GM23338 (cell line): ENCODE results near the gene WDR33. TPM values are rescaled to one million over a fixed set of nuclear protein-coding genes. Genes with fewer than 3 reads are reported as not detected.

Experiments used
- ATAC-seq: fragments of 200-7000 bp; cut with Tn5 transposase; 3 replicates; pipeline ENCODE4 v1.9.1; 2020
- DNase-seq: peaks from one replicate; pipeline ENCODE4 v3.0.0-alpha.2; 2015; ENCODE audit warnings: low spot score
- H2AFZ ChIP-seq: fragments of 200-600 bp; sonication (generic); 2 replicates; pipeline ENCODE4 v1.8.0; 2016; ENCODE audit warnings: antibody characterized with exemption, mild to moderate bottlenecking, moderate library complexity
- H3F3A ChIP-seq: fragments of 200-600 bp; sonication (generic); replicated peaks from 2 replicates; pipeline ENCODE4 v1.8.0; 2017; ENCODE audit warnings: antibody characterized with exemption, mixed run types, low read depth
- H3K27ac ChIP-seq: fragments of 200-600 bp; sonication (generic); 2 replicates; pipeline ENCODE4 v1.6.1; 2016; ENCODE audit warnings: low read depth
- H3K27me3 ChIP-seq: fragments of 200-600 bp; sonication (generic); 2 replicates; pipeline ENCODE4 v1.8.0; 2016; ENCODE audit warnings: mild to moderate bottlenecking, mixed run types, moderate library complexity; ENCODE audit not compliant: insufficient read depth
- H3K36me3 ChIP-seq: fragments of 200-600 bp; sonication (generic); 2 replicates; pipeline ENCODE4 v1.8.0; 2016; ENCODE audit warnings: mild to moderate bottlenecking; ENCODE audit not compliant: insufficient read depth
- H3K4me1 ChIP-seq: fragments of 200-600 bp; sonication (generic); 2 replicates; pipeline ENCODE4 v1.8.0; 2016; ENCODE audit warnings: mild to moderate bottlenecking, moderate library complexity; ENCODE audit not compliant: insufficient read depth
- H3K4me2 ChIP-seq: fragments of 200-600 bp; sonication (generic); 2 replicates; pipeline ENCODE4 v1.7.1; 2017; ENCODE audit warnings: mixed run types
- H3K4me3 ChIP-seq: fragments of 200-600 bp; sonication (generic); 2 replicates; pipeline ENCODE4 v1.6.1; 2016; ENCODE audit warnings: mixed run types
- H3K79me2 ChIP-seq: fragments of 200-600 bp; sonication (generic); replicated peaks from 2 replicates; pipeline ENCODE4 v1.8.0; 2017; ENCODE audit warnings: mild to moderate bottlenecking; ENCODE audit not compliant: insufficient read depth
- H3K9me2 ChIP-seq: fragments of 200-600 bp; sonication (generic); 2 replicates; pipeline ENCODE4 v1.8.0; 2017; ENCODE audit not compliant: insufficient read depth
- H4K20me1 ChIP-seq: fragments of 200-600 bp; sonication (generic); replicated peaks from 2 replicates; pipeline ENCODE4 v1.8.0; 2017; ENCODE audit warnings: mild to moderate bottlenecking; ENCODE audit not compliant: insufficient read depth
- H3K27ac Mint-ChIP-seq: 2 replicates; pipeline ENCODE4 v1.8.0; 2020; ENCODE audit warnings: inconsistent platforms, mild to moderate bottlenecking, moderate library complexity, mixed read lengths
- H3K27me3 Mint-ChIP-seq: 3 replicates; pipeline ENCODE4 v1.8.0; 2022; ENCODE audit warnings: low read depth, mild to moderate bottlenecking, moderate library complexity, mixed read lengths, inconsistent platforms; ENCODE audit not compliant: insufficient read depth, poor library complexity
- H3K36me3 Mint-ChIP-seq: 3 replicates; pipeline ENCODE4 v1.8.0; 2021; ENCODE audit warnings: low read depth, mild to moderate bottlenecking, inconsistent platforms, moderate library complexity, mixed read lengths
- H3K4me1 Mint-ChIP-seq: 3 replicates; pipeline ENCODE4 v1.8.0; 2020; ENCODE audit warnings: mild to moderate bottlenecking, inconsistent platforms, mixed read lengths
- H3K4me3 Mint-ChIP-seq: 3 replicates; pipeline ENCODE4 v1.8.0; 2021; ENCODE audit warnings: moderate library complexity, mild to moderate bottlenecking, inconsistent platforms, mixed read lengths
- H3K9me3 Mint-ChIP-seq: 3 replicates; pipeline ENCODE4 v1.8.0; 2020; ENCODE audit warnings: moderate library complexity, mild to moderate bottlenecking, inconsistent platforms, mixed read lengths
- CREB1 ChIP-seq: fragments of 250-450 bp; sonication (Bioruptor Pico); IDR thresholded peaks from 2 replicates; pipeline ENCODE4 v1.5.0; 2020; ENCODE audit warnings: low read depth, mild to moderate bottlenecking, moderate library complexity
- CTCF ChIP-seq, 2 experiments: fragments of 200-600 bp in 1 of 2; sonication (generic) in 1 of 2; conservative IDR thresholded peaks; 2 replicates each; pipeline versions ENCODE4 v1.5.1 to v1.6.1; 2016 to 2017; ENCODE audit warnings: antibody characterized with exemption in 2 of 2, low read depth in 2 of 2, mild to moderate bottlenecking in 2 of 2, moderate library complexity in 1 of 2
- ETS1 ChIP-seq: IDR thresholded peaks from 2 replicates; pipeline ENCODE4 v1.6.1; 2016; ENCODE audit warnings: antibody characterized with exemption
- EZH2 ChIP-seq: fragments of 200-600 bp; sonication (generic); IDR thresholded peaks from one replicate; pipeline ENCODE4 v1.8.0; 2017; ENCODE audit warnings: antibody characterized with exemption, mild to moderate bottlenecking, low read depth; ENCODE audit not compliant: unreplicated experiment
- EZH2phosphoT487 ChIP-seq: fragments of 200-600 bp; sonication (generic); IDR thresholded peaks from one replicate; pipeline ENCODE4 v1.8.1; 2018; ENCODE audit warnings: antibody characterized with exemption; ENCODE audit not compliant: unreplicated experiment
- JUNB ChIP-seq: IDR thresholded peaks from one replicate; pipeline ENCODE4 v1.6.1; 2016; ENCODE audit warnings: antibody characterized with exemption; ENCODE audit not compliant: unreplicated experiment
- NANOG ChIP-seq: IDR thresholded peaks from 2 replicates; pipeline ENCODE4 v1.6.1; 2016; ENCODE audit warnings: antibody characterized with exemption, borderline replicate concordance
- POLR2AphosphoS5 ChIP-seq: IDR thresholded peaks from 2 replicates; pipeline ENCODE4 v1.6.1; 2016; ENCODE audit warnings: antibody characterized with exemption, low read depth
- REST ChIP-seq: IDR thresholded peaks from one replicate; pipeline ENCODE4 v1.6.1; 2018; ENCODE audit warnings: antibody characterized with exemption; ENCODE audit not compliant: unreplicated experiment
- STAT1 ChIP-seq: IDR thresholded peaks from one replicate; pipeline ENCODE4 v1.6.1; 2016; ENCODE audit warnings: antibody characterized with exemption; ENCODE audit not compliant: unreplicated experiment
- ZNF114 ChIP-seq: fragments of 250-450 bp; sonication (Bioruptor Pico); IDR thresholded peaks from 2 replicates; pipeline ENCODE4 v1.5.0; 2020; ENCODE audit warnings: mild to moderate bottlenecking, moderate library complexity
- ZNF331 ChIP-seq: fragments of 250-450 bp; sonication (Bioruptor Pico); IDR thresholded peaks from 2 replicates; pipeline ENCODE4 v1.5.0; 2020; ENCODE audit warnings: low read depth, mild to moderate bottlenecking, moderate library complexity
- ZNF462 ChIP-seq: fragments of 250-450 bp; sonication (Bioruptor Pico); IDR thresholded peaks from 2 replicates; pipeline ENCODE4 v1.5.0; 2020; ENCODE audit warnings: mild to moderate bottlenecking, moderate library complexity
- polyA plus RNA-seq: library from polyadenylated mRNA; unstranded; fragments of >200 nt; fragmentation: Nextera tagmentation; extraction: Ambion mirVana; gene quantifications from 2 replicates; pipeline ENCODE4 v1.2.1, GENCODE V29; 2016
- total RNA-seq: library from RNA; depleted of rRNA; stranded (reverse); fragments of >200 nt; shearing (Covaris generic); gene quantifications from 2 replicates; pipeline ENCODE4 v1.2.3, GENCODE V29; 2014

WDR33 gene
- total and polyA plus RNA-seq, 2 experiments from 2014 or later, result 37.2 to 54.7 TPM

- H3K4me1 Mint-ChIP-seq, result peaks cover 7% of the 10 kb centered on the region
- H3K9me3 Mint-ChIP-seq, result no peaks in the 10 kb centered on the region
- H3K4me3 Mint-ChIP-seq, result no peak overlapping the region
- peak; percentile 76 for ATAC-seq
- H3K4me2 ChIP-seq, result no peak overlapping the region
- H3K36me3 ChIP-seq, result peaks cover 40% of the 10 kb centered on the region
- H4K20me1 ChIP-seq, result peaks cover 6% of the 10 kb centered on the region; the same call in 1 of the 2 replicates
- H3F3A ChIP-seq, result no peaks in the 10 kb centered on the region
- no peak overlapping the region for H3K27ac Mint-ChIP-seq
- peaks cover 11% of the 10 kb centered on the region; the same call in 1 of the 2 replicates for H3K79me2 ChIP-seq
- no peaks in the 10 kb centered on the region for H3K27me3 ChIP-seq
- peaks cover 32% of the 10 kb centered on the region for H3K36me3 Mint-ChIP-seq
- H3K27me3 Mint-ChIP-seq, result peaks cover 4% of the 10 kb centered on the region
- no peaks in the 10 kb centered on the region for H3K4me1 ChIP-seq
- H3K27ac ChIP-seq, result no peak overlapping the region
- no peak overlapping the region for H3K4me3 ChIP-seq
- no peak overlapping the region for H2AFZ ChIP-seq
- DNase-seq, result peak; percentile 34
- TF ChIP-seq ZNF462 (CRISPR knock-in tag) (no peak), EZH2phosphoT487 (no peak), NANOG (no peak), ZNF331 (CRISPR knock-in tag) (no peak), ZNF114 (CRISPR knock-in tag) (no peak), JUNB (no peak), POLR2AphosphoS5 (no peak), ETS1 (no peak), STAT1 (no peak), CTCF (conservative IDR thresholded peaks at IDR 0.05; ENCODE audit: low read depth in 2 of 2) (no peak), REST (no peak), CREB1 (CRISPR knock-in tag) (no peak), EZH2 (no peak)
- no peaks in the 10 kb centered on the region for H3K9me2 ChIP-seq
Observed at GRCh38 chr2:127715778-127716449, 95.1 kb downstream of the WDR33 start.
